ENCODE results near the gene WASF2. TPM values are rescaled to one million over a fixed set of nuclear protein-coding genes. Genes with fewer than 3 reads are reported as not detected.

The WASF2 gene
- total RNA-seq, 2 donors from 2014 or later, result 97.7 to 144 TPM

- DNase-seq (peak in 1 of 2 donors; percentile 44), ATAC-seq (no peak)
- intact Hi-C loops (cut with DNase I, micrococcal nuclease), result no loop called here
These were observed 32.7 kb upstream of the WASF2 start for GRCh38 chr1:27522432-27523336.

- no peak for DNase-seq
These were observed 32.0 kb upstream of the WASF2 start for GRCh38 chr1:27521861-27522431.

GRCh38 chr1:27521336-27521831 is 31.4 kb upstream of the WASF2 start:
- ATAC-seq, result no peak

More at GRCh38 chr1:27521861-27522431, 32.0 kb upstream of the WASF2 start:
- no peak for ATAC-seq
- intact Hi-C loops (cut with DNase I, micrococcal nuclease), result no loop called here

GRCh38 chr1:27520651-27521050 is 30.7 kb upstream of the WASF2 start:
- DNase-seq (peak in 1 of 2 donors; percentile 54), ATAC-seq (no peak)
- intact Hi-C loops (cut with DNase I, micrococcal nuclease), result no loop called here

More at GRCh38 chr1:27521336-27521831, 31.4 kb upstream of the WASF2 start:
- peak in 1 of 2 donors; percentile 41 for DNase-seq
- intact Hi-C loops (cut with DNase I, micrococcal nuclease), result no loop called here

- peak; percentile 57 to 68 for DNase-seq
- peak; percentile 43 for ATAC-seq
- intact Hi-C loops (cut with DNase I, micrococcal nuclease), result no loop called here
These were observed 29.6 kb upstream of the WASF2 start for GRCh38 chr1:27519331-27520258.

DNA sequence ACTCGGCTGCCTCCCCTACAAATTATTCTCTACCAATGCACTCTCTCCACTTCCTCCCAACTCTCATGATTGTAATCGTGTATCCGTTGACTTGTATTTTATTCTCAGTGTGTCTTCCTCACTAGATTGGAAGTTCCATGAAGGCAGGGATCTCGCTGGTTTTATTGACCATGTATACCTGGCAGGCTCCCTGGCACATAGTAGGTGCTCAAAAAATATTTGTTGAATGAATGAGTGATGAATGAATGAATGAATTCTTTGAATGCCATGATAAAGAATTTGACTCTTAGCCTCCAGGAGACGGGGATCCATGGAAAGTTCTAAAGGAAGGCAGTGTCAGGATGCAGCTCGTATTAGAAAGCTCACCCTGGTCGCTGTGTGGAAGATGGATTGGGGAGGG is 28.8 kb upstream of the WASF2 start:
- ATAC-seq (no peak), DNase-seq (no peak)
- intact Hi-C loops (cut with DNase I, micrococcal nuclease), result no loop called here

DNA sequence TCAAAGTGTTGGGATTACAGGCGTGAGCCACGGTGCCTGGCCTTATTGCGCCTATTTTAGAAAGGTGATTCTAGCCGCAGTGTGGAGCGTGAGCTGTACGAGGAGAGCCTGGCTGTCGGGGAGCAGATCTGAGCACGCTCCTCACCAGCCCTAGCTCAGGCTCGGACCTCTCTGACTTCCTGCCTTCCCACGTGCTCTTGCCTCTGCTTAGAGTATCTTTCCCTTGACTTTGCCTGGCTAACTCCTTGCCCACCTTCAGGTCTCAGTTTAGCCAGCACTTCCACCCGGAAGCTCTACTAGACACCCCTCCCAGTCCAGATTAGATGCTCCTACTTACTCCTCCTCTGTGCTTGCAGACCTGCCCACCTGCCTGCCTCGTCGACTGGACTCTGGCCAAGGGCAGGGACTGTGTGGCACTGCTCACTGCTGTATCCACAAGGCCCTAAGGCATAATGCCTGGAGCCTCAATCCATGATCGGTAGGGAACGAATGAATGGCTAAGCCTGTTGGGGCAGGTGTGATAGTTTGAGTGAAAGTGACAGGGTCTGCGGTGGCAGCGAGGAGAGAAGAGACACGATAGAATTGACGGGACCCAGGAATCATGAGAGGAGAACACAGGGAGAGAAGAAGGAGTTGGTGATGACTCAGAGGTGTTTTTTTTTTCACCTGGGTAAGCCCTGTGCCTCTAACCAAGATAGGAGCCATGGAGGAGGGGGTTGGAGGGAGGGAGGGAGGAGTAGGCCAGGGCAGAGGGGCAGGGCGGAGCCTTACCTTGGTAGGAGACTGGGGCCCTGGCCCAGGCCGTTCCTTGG is 28.1 kb upstream of the WASF2 start:
- intact Hi-C loops (cut with DNase I, micrococcal nuclease), result no loop called here
- peak; percentile 84 for ATAC-seq
- DNase-seq, result peak; percentile 89 to 93

GRCh38 chr1:27517301-27517700 is 27.3 kb upstream of the WASF2 start:
- intact Hi-C loops (cut with DNase I, micrococcal nuclease), result no loop called here
- peak in 1 of 2 donors; percentile 52 for DNase-seq
- ATAC-seq, result peak; percentile 65

- ATAC-seq, result no peak
- intact Hi-C loops (cut with DNase I, micrococcal nuclease), result no loop called here
- DNase-seq, result no peak
These were observed 25.7 kb upstream of the WASF2 start for GRCh38 chr1:27515626-27516025.

DNA sequence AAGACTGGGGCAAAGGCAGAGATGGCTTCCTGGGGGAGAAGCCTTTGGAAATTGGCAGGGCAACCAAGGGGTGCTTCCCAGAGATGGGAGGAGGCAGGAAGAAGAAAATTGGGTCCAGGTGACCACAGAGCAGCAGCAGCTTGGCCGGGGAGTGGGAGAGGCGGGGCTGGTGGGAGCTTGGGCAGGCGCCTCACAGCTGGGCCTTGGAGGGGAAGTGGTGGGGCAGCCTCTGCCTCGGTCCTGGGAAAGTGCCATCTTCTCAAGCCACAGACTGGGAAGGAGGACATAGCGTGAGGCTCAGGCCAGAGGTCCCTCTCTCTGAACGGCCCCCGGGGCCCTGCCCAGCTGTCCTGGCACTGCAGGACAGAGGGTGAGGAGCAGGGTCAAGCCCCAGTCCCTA is 24.0 kb upstream of the WASF2 start:
- DNase-seq (no peak), ATAC-seq (no peak)
- intact Hi-C loops (cut with DNase I, micrococcal nuclease), result no loop called here

- intact Hi-C loops (cut with DNase I, micrococcal nuclease), result no loop called here
- no peak for ATAC-seq
- no peak for DNase-seq
These were observed 23.6 kb upstream of the WASF2 start for GRCh38 chr1:27513528-27513927.

DNA sequence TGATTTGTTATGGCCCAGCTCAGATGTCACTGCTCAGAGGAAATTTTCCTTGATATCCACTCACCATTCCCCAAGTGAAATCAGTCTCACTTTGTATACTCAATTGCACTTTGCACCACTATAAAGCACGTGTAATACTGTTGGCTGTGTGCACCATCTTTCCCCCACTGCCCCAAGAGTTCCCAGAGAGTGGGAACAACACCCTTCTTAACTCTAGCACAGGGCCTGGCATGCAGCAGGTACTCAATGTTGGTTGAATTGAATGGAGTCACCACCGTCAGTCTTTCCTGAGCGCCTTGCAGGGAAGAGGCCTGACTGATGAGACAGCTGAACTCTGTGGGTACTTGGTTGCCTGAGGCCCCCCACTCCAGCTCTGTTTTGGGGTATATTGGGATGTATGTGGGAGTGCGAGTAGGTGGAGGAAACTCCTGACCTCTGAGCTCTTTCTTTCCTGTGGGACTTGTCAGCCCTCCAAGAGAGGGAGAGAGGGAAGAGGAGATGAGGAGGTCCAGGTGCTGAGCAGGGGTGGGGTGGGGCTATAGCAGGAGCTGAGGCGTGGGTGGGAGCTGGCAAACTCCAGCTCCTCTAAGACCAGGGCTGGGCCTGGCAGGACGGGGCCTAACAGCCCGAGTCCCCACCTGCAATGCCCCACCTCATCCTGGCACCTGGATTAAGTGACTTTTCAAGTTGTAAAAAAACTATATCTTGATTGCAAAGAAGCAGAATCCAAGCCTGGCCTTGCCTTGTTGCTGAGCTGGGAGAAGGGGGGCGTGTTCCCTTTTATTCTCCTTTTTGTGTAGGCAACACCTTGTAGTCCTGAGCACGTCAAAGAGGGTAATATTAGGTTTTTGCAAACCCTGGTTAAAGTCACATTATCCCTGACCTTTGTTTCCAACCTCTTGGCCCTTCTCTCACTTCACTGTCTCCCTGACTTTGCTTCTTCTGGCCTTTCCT is 19.4 kb upstream of the WASF2 start:
- intact Hi-C loops (cut with DNase I, micrococcal nuclease), result no loop called here
- DNase-seq, result peak; percentile 67 to 79
- peak; percentile 89 for ATAC-seq

- DNase-seq, result no peak
- intact Hi-C loops (cut with DNase I, micrococcal nuclease), result no loop called here
- ATAC-seq, result no peak
These were observed 18.1 kb upstream of the WASF2 start for GRCh38 chr1:27507960-27508665.

DNA sequence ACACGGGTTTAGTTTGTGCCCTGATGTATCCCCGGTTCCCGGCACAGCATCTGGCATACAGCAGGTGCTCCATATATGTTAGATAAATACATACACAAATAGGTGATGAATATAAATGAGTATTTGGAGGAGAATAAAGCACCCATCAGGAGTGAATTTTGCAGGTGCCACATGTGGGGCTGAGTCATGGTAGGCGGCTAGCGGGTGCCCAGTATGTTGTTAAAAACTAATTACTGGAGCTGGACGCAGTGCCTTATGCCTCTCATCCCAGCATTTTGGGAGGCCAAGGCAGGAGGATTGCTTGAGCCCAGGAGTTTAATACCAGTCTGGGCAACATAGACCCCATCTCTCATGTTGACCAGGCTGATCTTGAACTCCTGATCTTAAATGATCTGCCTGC is 16.7 kb upstream of the WASF2 start:
- no peak for DNase-seq
- intact Hi-C loops (cut with DNase I, micrococcal nuclease), result no loop called here
- no peak for ATAC-seq

- intact Hi-C loops (cut with DNase I, micrococcal nuclease), result no loop called here
- DNase-seq, result no peak
- ATAC-seq, result no peak
These were observed 15.4 kb upstream of the WASF2 start for GRCh38 chr1:27505420-27505680.

- ATAC-seq (peak; percentile 54), DNase-seq (peak; percentile 53 to 61)
- intact Hi-C loops (cut with DNase I, micrococcal nuclease), result no loop called here
These were observed 14.8 kb upstream of the WASF2 start for GRCh38 chr1:27504588-27505419.
